Endothelial cell of hepatic sinusoid (primary cell): ENCODE measurements around the gene EIF2B5.
"Not testable (repeated sequence)": the region's sequence is repeated elsewhere in the genome, so short reads cannot be mapped to it uniquely, and the experiment has no call there.

ENCODE experiments used
- in situ Hi-C: cut with HindIII; loops from 2 replicates; pipeline ENCODE4 v1.10.0; 2017; ENCODE audit warnings: low sequenced_read_pairs

The EIF2B5 gene

DNA sequence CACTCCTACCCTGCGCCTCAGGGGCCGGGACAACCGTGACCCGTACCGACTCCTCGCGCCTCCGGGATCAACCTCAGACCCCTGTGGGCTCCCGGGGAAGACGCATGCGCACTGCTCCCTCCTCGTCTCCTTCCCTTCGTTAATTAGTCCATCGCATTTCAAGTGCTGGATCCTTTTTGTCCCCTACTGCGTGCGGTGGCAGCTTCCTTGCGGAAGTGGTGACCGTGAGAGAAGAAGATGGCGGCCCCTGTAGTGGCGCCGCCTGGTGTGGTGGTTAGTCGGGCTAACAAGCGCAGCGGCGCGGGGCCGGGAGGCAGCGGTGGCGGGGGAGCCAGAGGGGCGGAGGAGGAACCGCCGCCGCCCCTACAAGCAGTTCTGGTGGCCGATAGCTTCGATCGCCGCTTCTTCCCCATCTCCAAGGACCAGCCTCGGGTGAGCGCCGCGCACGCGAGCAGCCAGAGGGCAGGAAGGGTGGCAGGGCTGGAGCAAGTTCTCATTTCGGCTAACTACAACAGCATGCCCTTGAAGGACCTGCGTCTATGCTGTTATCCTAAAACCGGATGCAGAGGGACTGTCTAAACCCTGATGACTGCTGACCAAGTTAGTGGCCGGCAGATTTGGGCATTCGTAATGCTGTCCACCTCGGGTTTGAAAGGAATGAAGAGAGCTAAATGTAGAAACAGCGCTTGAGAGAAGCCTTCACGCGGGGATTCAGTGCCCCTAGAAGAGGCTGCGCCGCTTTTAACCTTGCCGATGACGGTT, at the start of gene EIF2B5:
Gene EIF2B5, plus strand, starts transcription at position 210 of the 762 bp plus-strand sequence. Its CDS starts 28 bp downstream, at position 238.
- in situ Hi-C loops: no loop called here

DNA sequence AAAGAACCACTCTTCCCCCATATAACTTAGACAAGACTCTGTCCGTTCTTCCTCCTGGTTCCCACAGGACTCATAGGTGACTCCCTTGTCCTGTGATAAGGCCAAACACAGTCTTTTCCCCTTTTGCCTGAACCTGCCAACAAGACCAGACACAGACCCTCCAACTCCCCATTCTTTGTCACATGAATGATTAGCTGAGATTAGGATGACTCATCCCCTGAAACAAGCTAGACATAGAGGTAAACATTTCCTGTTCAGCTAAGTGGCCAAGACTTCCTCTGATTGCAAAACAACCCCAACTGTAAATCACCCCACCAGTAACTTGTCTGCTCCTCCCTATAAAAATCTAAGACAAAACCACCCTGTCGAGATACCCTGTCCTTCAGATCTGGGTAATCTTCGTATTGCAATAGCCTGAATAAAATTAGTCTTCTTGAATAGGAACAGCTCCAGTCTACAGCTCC, 49.7 kb upstream of the EIF2B5 start:
- in situ Hi-C loops: no loop called here

DNA sequence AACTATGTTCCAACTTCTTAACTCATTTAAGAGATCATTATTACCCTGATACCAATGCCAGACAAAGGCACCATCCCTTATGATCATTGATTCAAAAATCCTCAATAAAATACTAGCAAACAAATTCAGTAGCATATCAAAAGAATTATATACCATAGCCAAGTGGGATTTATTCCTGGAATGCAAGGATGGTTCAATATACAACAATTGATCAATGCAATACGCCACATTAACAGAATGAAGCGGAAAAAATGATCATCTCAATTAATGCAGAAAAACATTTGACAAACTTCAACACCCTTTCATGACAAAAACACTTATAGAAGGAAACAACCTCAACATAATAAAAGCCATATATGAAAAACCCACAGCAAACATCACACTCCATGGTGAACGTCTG, 43.0 kb upstream of the EIF2B5 start:
- in situ Hi-C loops: loop anchor here (5.0 kb wide), 1 partner anchor 55 kb away; no protein-coding TSS in a partner anchor

- in situ Hi-C loops: no loop called here
Observed at GRCh38 chr3:184096811-184097383, 38.3 kb upstream of the EIF2B5 start, which contains the start of gene HTR3E. HTR3E (plus strand) TSS chr3:184097064; CDS start chr3:184097530, 466 bp downstream.

DNA sequence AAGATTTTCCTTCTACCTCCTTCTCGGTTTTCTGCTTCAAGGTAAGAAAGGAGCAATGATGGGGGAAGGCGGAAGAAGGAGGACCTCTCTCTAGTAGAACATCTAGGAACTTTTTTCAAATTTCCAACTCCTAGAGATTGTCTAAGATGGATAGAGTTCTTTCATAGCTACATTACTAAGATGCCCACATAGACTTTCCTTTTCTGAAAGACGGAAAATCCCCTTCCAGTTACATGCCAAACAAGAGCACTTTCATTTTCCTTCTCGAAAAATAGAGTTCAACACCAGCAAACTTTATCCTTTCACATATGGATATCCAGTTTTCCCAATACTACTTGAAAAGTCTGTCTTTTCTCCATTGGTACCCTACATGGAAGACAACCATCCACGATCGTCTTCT, 37.6 kb upstream of the EIF2B5 start:
- in situ Hi-C loops: no loop called here

DNA sequence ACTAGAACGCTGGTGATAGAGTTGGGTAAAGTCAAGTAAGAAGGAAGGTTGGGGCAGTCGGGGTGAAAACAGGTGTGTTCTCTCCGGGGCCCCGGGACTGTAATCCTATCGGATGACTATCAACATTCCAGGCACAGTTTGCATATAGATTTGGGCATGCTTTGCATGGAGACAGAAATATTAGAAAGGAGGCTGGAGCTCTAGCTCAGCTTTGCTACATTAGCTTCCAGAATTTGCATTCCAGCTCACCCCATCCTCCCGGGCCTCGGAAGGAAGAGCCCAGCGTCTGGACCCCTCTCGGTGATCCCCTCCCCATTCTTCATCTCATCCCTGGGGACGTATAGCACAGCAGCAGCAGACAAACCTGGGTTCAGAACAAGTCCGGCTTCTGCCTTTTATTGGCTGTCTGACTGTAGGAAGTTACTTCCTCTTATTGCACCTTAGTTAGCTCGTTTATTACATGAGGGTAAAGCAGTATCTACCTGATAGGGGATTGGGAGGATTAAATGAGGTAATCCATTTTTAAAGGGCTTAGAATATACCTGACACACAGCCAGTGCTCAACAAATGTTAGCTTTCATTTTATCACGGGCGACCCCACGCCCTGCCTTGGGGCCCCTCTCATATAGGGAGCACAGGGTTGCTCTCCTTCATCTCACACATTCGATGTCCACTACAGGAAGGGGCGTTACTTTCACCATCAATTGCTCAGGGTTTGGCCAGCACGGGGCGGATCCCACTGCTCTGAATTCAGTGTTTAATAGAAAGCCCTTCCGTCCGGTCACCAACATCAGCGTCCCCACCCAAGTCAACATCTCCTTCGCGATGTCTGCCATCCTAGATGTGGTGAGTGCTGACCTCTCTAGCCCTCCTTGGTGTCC, 35.1 kb upstream of the EIF2B5 start:
- in situ Hi-C loops: no loop called here

- in situ Hi-C loops: no loop called here
Observed at GRCh38 chr3:184110316-184110725, 24.8 kb upstream of the EIF2B5 start.

- in situ Hi-C loops: no loop called here
Observed at GRCh38 chr3:184116017-184116416, 19.1 kb upstream of the EIF2B5 start.

- in situ Hi-C loops: no loop called here
Observed at GRCh38 chr3:184117636-184118035, 17.5 kb upstream of the EIF2B5 start.

- in situ Hi-C loops: not testable (repeated sequence)
Observed at GRCh38 chr3:184121031-184121430, 14.1 kb upstream of the EIF2B5 start.

GRCh38 chr3:184126006-184126405, 9.2 kb upstream of the EIF2B5 start:
- in situ Hi-C loops: no loop called here

DNA sequence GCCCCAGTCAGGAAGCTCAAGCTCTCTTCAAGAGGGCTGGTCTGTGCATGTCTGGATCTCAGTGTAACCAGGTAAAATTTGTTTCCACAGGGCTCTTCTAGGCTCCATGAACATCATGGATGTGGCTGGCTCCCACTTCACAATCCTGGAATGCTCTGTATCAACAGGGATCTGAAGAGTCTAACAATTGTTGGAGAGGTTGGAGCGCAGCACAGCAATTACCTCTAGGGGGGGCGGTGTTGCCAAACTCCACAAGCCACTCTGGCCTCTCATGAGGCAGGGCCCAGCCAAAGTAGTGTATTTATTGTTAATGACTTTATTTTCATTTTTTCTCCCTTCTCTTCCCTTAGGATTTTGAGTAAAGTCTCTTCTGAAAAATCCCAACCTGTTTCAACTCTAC, 6.1 kb upstream of the EIF2B5 start:
- in situ Hi-C loops: no loop called here

GRCh38 chr3:184132945-184133344, 2.2 kb upstream of the EIF2B5 start:
- in situ Hi-C loops: no loop called here

DNA sequence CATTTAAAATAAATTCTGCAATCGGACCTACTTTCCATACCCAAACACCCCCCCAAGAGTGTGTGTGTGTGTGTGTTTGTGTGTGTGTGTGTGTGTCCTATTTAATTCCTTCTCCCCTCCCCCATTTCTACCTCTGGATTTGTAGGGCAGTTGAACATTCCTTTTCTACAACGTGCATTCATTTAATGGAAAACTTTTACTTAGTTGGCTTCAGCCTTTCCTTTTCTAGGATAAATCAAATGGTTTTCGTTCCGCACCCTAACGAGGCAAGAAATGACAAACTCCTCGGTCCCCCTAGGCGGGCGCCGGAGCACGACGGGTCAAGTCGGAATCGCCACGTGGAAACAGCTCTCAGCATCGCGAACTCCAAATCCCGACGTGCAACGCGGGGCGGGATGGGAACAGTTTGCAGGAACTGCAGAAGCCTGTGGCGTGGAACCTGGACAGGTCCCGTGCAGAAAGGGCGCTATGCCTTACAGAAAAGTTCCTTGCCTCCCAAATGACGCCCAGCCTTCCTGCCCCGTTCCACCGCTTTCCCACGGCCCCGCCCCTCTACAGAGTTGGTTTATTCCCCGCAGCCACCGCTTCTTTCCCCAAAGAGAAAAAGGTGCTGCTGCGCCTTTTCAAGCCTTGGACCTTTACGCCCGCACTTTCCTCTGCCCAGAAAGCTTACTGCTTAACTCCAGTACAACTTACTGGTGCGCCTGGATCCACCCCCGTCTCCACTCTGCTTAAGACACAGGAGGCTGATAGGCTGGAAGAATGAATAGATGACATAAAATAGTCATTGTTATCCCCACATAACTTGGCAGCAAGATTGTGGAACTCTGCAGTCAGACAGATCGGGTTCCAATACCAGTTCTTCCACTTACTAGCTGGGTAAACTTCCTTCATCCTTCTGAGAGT, 1.1 kb upstream of the EIF2B5 start:
- in situ Hi-C loops: no loop called here

DNA sequence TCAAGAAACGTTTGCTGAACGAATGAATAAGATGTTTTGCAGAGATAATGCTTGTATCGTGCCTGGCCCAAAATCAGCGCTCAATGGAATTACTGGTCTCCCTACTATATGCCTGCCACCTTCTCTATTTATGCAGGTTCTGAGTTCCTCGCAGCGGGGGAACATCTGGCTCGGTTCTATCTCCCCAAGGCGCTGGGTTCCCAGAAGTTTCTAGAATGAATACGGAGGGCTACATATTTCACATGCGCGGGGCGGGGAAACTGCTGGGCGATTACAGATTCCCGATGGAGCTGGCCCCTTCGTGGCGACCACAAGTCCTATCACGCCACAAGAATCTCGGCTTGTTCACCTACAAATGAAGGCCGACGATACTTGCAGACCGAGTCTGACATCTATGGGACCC, 411 bp upstream of the EIF2B5 start:
- in situ Hi-C loops: no loop called here

DNA sequence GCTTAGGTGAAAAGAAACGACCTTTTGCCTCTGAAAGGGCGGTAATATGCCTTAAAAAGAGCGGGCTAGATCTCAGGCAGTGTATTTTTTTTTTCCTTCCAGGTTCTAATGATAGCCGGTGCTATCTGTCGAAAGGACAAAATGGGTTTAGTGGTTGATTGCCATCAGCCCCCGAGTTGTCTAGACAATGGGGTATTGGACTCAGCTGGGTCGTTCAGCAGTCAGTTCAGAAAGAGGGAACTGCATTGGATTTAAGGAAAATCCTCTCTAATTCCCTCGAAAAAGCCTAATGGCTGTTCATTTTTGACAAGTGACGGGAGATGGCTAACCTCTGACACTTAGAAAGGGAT, 728 bp downstream of the EIF2B5 start:
- in situ Hi-C loops: no loop called here

DNA sequence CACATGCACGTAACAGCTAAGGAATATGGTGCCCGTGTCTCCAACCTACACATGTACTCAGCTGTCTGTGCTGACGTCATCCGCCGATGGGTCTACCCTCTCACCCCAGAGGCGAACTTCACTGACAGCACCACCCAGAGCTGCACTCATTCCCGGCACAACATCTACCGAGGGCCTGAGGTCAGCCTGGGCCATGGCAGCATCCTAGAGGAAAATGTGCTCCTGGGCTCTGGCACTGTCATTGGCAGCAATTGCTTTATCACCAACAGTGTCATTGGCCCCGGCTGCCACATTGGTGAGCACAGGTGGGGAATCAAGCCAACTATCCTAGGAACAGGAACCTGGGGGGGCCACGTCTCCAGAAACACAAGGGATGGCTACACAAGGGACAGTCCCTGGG, 5.3 kb downstream of the EIF2B5 start:
- in situ Hi-C loops: no loop called here

- in situ Hi-C loops: no loop called here
Observed at GRCh38 chr3:184142199-184142598, 7.0 kb downstream of the EIF2B5 start.

GRCh38 chr3:184143327-184143726, 8.2 kb downstream of the EIF2B5 start:
- in situ Hi-C loops: no loop called here

DNA sequence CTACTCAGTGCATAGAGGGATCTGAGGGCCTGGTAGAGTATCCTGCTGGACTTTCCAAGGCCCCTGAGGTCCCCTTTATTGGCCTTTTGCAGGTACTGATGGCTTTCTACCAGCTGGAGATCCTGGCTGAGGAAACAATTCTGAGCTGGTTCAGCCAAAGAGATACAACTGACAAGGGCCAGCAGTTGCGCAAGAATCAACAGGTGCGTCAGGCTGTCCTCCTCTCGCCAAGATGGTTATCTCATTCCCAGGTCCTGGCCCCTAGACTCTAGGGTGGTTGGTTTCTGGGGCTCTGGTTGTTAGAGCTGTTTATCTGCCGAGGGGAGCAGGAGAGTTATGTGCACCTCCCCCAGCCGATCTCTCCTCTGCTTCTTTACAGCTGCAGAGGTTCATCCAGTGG, 9.3 kb downstream of the EIF2B5 start:
- in situ Hi-C loops: no loop called here
